B cell (primary cell): Measurements from ENCODE around the gene CTNNA3. TPM values are rescaled to one million over a fixed set of nuclear protein-coding genes. Genes with fewer than 3 reads are reported as not detected.

ENCODE experiments used
- ATAC-seq: fragments of 200-7000 bp; cut with Tn5 transposase; one replicate; pipeline ENCODE4 v1.10.0; 2021; ENCODE audit warnings: low read depth, mild to moderate bottlenecking, moderate number of reproducible peaks, moderate library complexity
- CTCF ChIA-PET: fragments of 350-600 bp; sonication (Branson Sonifier 250); formaldehyde crosslinking; loops from one replicate; lab custom pipeline; 2021; ENCODE audit warnings: antibody characterized with exemption, inconsistent platforms; lab: Charles Lee
- POLR2A ChIA-PET: fragments of 350-600 bp; sonication (Branson Sonifier 250); formaldehyde crosslinking; loops from one replicate; lab custom pipeline; 2021; ENCODE audit warnings: antibody characterized with exemption; lab: Charles Lee
- DNase-seq: peaks from one replicate; pipeline ENCODE4 v3.0.0; 2013
- H2AFZ ChIP-seq: 2 replicates; pipeline ENCODE4 v1.6.1; 2012; ENCODE audit warnings: mild to moderate bottlenecking, low read depth, low read length; ENCODE audit not compliant: insufficient read depth, poor library complexity, severe bottlenecking
- H3K27ac ChIP-seq, 2 donors: 1 replicate in 1 of 2; 2 replicates in 1 of 2; pipeline ENCODE4 v1.5.1; 2012 to 2013; ENCODE audit warnings: low read length in 2 of 2, mild to moderate bottlenecking in 2 of 2, moderate library complexity in 1 of 2
- H3K27me3 ChIP-seq, 4 experiments: fragments of 200-600 bp in 1 of 4; sonication (generic) in 1 of 4; replicated peaks in 1 of 4; 1 replicate in 2 of 4; 2 replicates in 2 of 4; pipeline versions ENCODE4 v1.6.1 to v1.7.0; 2013 to 2016; ENCODE audit warnings: low read length in 3 of 4, mild to moderate bottlenecking in 2 of 4, mixed read lengths in 1 of 4, moderate library complexity in 1 of 4; ENCODE audit not compliant: insufficient read depth in 4 of 4, control insufficient read depth in 3 of 4; ENCODE audit errors: control extremely low read depth in 1 of 4
- H3K36me3 ChIP-seq, 2 experiments: replicated peaks in 1 of 2; 1 replicate in 1 of 2; 2 replicates in 1 of 2; pipeline versions ENCODE4 v1.6.1 to v1.7.1; 2013; ENCODE audit warnings: low read length in 1 of 2; ENCODE audit not compliant: insufficient read depth in 2 of 2, control insufficient read depth in 1 of 2; ENCODE audit errors: control extremely low read depth in 1 of 2, extremely low read depth in 1 of 2
- H3K4me1 ChIP-seq, 2 donors: fragments of 200-600 bp in 1 of 2; sonication (generic) in 1 of 2; 1 replicate in 1 of 2; 2 replicates in 1 of 2; pipeline versions ENCODE4 v1.5.1 to v1.6.1; 2013 to 2017; ENCODE audit warnings: low read length in 2 of 2; ENCODE audit not compliant: control insufficient read depth in 2 of 2, insufficient read depth in 2 of 2
- H3K4me2 ChIP-seq: replicated peaks from 2 replicates; pipeline ENCODE3; 2012; ENCODE audit warnings: mild to moderate bottlenecking, low read depth, low read length; ENCODE audit not compliant: poor library complexity, severe bottlenecking
- H3K4me3 ChIP-seq, 5 experiments: fragments of 200-600 bp in 1 of 5; sonication (generic) in 1 of 5; 1 replicate in 3 of 5; 2 replicates in 2 of 5; pipeline versions ENCODE4 v1.5.1 to v1.7.0; 2011 to 2016; ENCODE audit warnings: low read length in 4 of 5, mild to moderate bottlenecking in 4 of 5, low read depth in 2 of 5, control low read depth in 1 of 5, moderate library complexity in 1 of 5; ENCODE audit not compliant: insufficient read depth in 1 of 5; ENCODE audit errors: control extremely low read depth in 1 of 5, extremely low read depth in 1 of 5
- H3K79me2 ChIP-seq: fragments of 200-600 bp; sonication (generic); one replicate; pipeline ENCODE4 v1.6.0; 2016; ENCODE audit warnings: low read length; ENCODE audit not compliant: control insufficient read depth, insufficient read depth
- H3K9ac ChIP-seq: fragments of 200-600 bp; sonication (generic); 2 replicates; pipeline ENCODE4 v1.6.1; 2017; ENCODE audit warnings: mild to moderate bottlenecking, low read length, moderate library complexity
- H3K9me3 ChIP-seq, 3 donors: one replicate each; pipeline versions ENCODE4 v1.6.1 to v1.7.1; 2013; ENCODE audit warnings: low read length in 2 of 3; ENCODE audit not compliant: control insufficient read depth in 2 of 3, insufficient read depth in 1 of 3; ENCODE audit errors: control extremely low read depth in 1 of 3
- H4K20me1 ChIP-seq: 2 replicates; pipeline ENCODE4 v1.6.0; 2012; ENCODE audit warnings: mild to moderate bottlenecking, low read length; ENCODE audit not compliant: insufficient read depth, control insufficient read depth, poor library complexity, severe bottlenecking
- H3K27ac Mint-ChIP-seq: one replicate; pipeline ENCODE4 v1.8.0; 2021; ENCODE audit warnings: mixed read lengths
- H3K27me3 Mint-ChIP-seq: one replicate; pipeline ENCODE4 v1.8.0; 2021; ENCODE audit warnings: mixed read lengths
- H3K4me1 Mint-ChIP-seq: one replicate; pipeline ENCODE4 v1.8.0; 2021; ENCODE audit warnings: mixed read lengths
- H3K4me3 Mint-ChIP-seq: one replicate; pipeline ENCODE4 v1.8.0; 2021; ENCODE audit warnings: mixed read lengths
- H3K9me3 Mint-ChIP-seq: one replicate; pipeline ENCODE4 v1.8.0; 2022; ENCODE audit warnings: mixed read lengths; ENCODE audit not compliant: insufficient read depth
- EZH2 ChIP-seq: IDR thresholded peaks from 2 replicates; pipeline ENCODE4 v1.6.1; 2012; ENCODE audit warnings: borderline replicate concordance, low read depth, mild to moderate bottlenecking, moderate library complexity, low read length; ENCODE audit not compliant: insufficient read depth, poor library complexity, severe bottlenecking
- WGBS: methylation state at CpG from one replicate; pipeline ENCODE4 v1.1.5; 2013; ENCODE audit warnings: missing lambda C conversion rate; ENCODE audit not compliant: insufficient coverage; 5-methylcytosine and 5-hydroxymethylcytosine counted together
- intact Hi-C: fragments of 100-400 bp; cut with micrococcal nuclease; formaldehyde crosslinking; loops from one replicate; pipeline ENCODE4 v1.10.0; 2022
- polyA plus RNA-seq: library from polyadenylated mRNA; depleted of rRNA; stranded (reverse); fragments of >200 nt; gene quantifications from 2 replicates; pipeline ENCODE4 v1.2.3, GENCODE V29; 2012
- total RNA-seq, 2 donors: library from RNA; stranded (reverse); fragments of 120-200 nt in 1 of 2; gene quantifications; 1 replicate in 1 of 2; 2 replicates in 1 of 2; pipeline versions ENCODE4 v1.2.3 to v1.2.4, GENCODE V29; 2013 to 2022
- TF ChIP-seq, protein P1 (sequence below): fragments of 200-600 bp; IDR thresholded peaks from one replicate; pipeline ENCODE4 v1.8.0; 2022; ENCODE audit warnings: antibody characterized with exemption, mild to moderate bottlenecking

The CTNNA3 gene
- total and polyA plus RNA-seq, 2 donors (not counting 1 experiment from before 2014, with no cell fraction given): 0.01 TPM; not detected in 1

DNA sequence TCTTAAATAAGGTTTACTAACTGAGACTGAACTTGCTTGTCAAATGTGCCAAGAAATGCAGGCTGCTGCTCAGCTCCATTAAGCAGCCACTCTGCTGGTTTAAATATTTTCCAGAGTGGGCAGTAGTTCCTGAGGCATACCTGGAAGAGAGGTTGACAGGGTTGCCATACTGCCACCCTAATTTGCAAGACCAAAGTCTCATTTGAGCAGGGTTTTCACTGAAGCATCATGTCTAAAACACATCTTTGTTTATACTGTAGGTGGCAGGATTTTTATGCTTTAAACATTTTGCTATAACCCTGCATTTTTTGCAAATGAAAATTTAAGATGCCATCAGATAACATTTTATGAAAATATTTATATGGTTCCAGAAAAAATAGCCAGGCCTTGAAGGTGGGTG is 1388.2 kb downstream of the CTNNA3 start:
- no peaks in the 10 kb centered on the region for H3K27me3 Mint-ChIP-seq
- H3K79me2 ChIP-seq: no peaks in the 10 kb centered on the region
- ChIA-PET CTCF (no interaction called here), POLR2A (no interaction called here)
- DNase-seq (no peak), ATAC-seq (no peak)
- TF ChIP-seq, protein P1, sequence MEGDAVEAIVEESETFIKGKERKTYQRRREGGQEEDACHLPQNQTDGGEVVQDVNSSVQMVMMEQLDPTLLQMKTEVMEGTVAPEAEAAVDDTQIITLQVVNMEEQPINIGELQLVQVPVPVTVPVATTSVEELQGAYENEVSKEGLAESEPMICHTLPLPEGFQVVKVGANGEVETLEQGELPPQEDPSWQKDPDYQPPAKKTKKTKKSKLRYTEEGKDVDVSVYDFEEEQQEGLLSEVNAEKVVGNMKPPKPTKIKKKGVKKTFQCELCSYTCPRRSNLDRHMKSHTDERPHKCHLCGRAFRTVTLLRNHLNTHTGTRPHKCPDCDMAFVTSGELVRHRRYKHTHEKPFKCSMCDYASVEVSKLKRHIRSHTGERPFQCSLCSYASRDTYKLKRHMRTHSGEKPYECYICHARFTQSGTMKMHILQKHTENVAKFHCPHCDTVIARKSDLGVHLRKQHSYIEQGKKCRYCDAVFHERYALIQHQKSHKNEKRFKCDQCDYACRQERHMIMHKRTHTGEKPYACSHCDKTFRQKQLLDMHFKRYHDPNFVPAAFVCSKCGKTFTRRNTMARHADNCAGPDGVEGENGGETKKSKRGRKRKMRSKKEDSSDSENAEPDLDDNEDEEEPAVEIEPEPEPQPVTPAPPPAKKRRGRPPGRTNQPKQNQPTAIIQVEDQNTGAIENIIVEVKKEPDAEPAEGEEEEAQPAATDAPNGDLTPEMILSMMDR: no peak
- TF ChIP-seq EZH2: no peak
- peaks cover 0 to 2% (median 0%) of the 10 kb centered on the region in 3 donors for H3K9me3 ChIP-seq
- no peak overlapping the region for H3K4me3 ChIP-seq
- H3K27me3 ChIP-seq: no peaks in the 10 kb centered on the region
- no peaks in the 10 kb centered on the region for H3K9me3 Mint-ChIP-seq
- H3K4me2 ChIP-seq: no peak overlapping the region
- H3K36me3 ChIP-seq: no peaks in the 10 kb centered on the region
- no peak overlapping the region for H2AFZ ChIP-seq
- H3K4me3 Mint-ChIP-seq: no peak overlapping the region
- H4K20me1 ChIP-seq: no peaks in the 10 kb centered on the region
- H3K27ac ChIP-seq: no peak overlapping the region
- intact Hi-C loops: no loop called here
- no peaks in the 10 kb centered on the region for H3K4me1 Mint-ChIP-seq
- no peaks in the 10 kb centered on the region for H3K4me1 ChIP-seq
- no peak overlapping the region for H3K27ac Mint-ChIP-seq
- H3K9ac ChIP-seq: no peak overlapping the region

DNA sequence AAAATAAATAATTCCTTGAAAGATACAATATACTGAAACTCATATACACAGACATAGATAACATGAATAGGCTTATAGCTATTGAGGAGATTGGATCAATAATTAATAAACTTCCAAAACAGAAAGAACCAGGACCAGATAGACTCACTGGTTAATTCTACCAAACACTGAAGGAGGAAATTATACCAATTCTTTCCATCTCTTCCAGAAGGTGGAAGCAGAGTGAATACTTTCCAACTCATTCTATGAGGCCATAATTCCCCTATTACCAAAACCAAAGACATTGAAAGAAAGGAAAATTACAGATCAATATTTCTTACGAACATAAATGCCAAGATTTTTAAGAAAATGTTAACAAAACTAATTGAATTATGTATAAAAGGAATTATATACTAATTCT is 1394.9 kb downstream of the CTNNA3 start:
- DNase-seq: no peak
- Histone ChIP-seq H3K4me1 (no peaks in the 10 kb centered on the region), H3K79me2 (no peaks in the 10 kb centered on the region), H3K9ac (no peak overlapping the region), H3K4me3 (no peak overlapping the region), H2AFZ (no peak overlapping the region), H3K36me3 (no peaks in the 10 kb centered on the region), H3K9me3 (no peaks in the 10 kb centered on the region), H3K27me3 (no peaks in the 10 kb centered on the region), H3K27ac (no peak overlapping the region), H4K20me1 (no peaks in the 10 kb centered on the region), H3K4me2 (no peak overlapping the region)
- Mint-ChIP-seq H3K4me3 (no peak overlapping the region), H3K27ac (no peak overlapping the region), H3K27me3 (no peaks in the 10 kb centered on the region), H3K9me3 (no peaks in the 10 kb centered on the region), H3K4me1 (no peaks in the 10 kb centered on the region)
- TF ChIP-seq, protein P1: no peak
- no peak for TF ChIP-seq EZH2
- no peak for ATAC-seq
- CTCF ChIA-PET: no interaction called here
- intact Hi-C loops: no loop called here
- POLR2A ChIA-PET: no interaction called here
- no CpG with 5 or more reads among the region's 1 CpG for WGBS
